Chondrocyte (in vitro differentiated cells): ENCODE measurements around the gene SGF29. TPM values are rescaled to one million over a fixed set of nuclear protein-coding genes. Genes with fewer than 3 reads are reported as not detected.

ENCODE experiments used
- DNase-seq: peaks from one replicate; pipeline ENCODE4 v3.0.0; 2021; ENCODE audit warnings: mixed read lengths, low spot score
- H3K27ac Mint-ChIP-seq: one replicate; pipeline ENCODE4 v1.8.0; 2021; ENCODE audit warnings: mild to moderate bottlenecking, moderate library complexity, mixed read lengths; ENCODE audit not compliant: unreplicated experiment
- H3K27me3 Mint-ChIP-seq: 2 replicates; pipeline ENCODE4 v1.8.0; 2021; ENCODE audit warnings: low read depth, mixed read lengths
- H3K36me3 Mint-ChIP-seq: 2 replicates; pipeline ENCODE4 v1.8.0; 2021; ENCODE audit warnings: low read depth, mixed read lengths
- H3K4me1 Mint-ChIP-seq: 2 replicates; pipeline ENCODE4 v1.8.0; 2021; ENCODE audit warnings: low read depth, mild to moderate bottlenecking, mixed read lengths
- H3K4me3 Mint-ChIP-seq: one replicate; pipeline ENCODE4 v1.8.0; 2021; ENCODE audit warnings: mild to moderate bottlenecking, moderate library complexity, mixed read lengths; ENCODE audit not compliant: unreplicated experiment
- H3K9me3 Mint-ChIP-seq: 2 replicates; pipeline ENCODE4 v1.8.0; 2021; ENCODE audit warnings: low read depth, mixed read lengths
- total RNA-seq: library from RNA; stranded (reverse); gene quantifications from 3 replicates; pipeline ENCODE4 v1.2.1, GENCODE V29; 2021
- TF ChIP-seq, protein P1 (sequence below): fragments of 200-600 bp; sonication (generic); IDR thresholded peaks from 2 replicates; pipeline ENCODE4 v1.5.0; 2021; ENCODE audit warnings: antibody characterized with exemption, mild to moderate bottlenecking, moderate library complexity

The SGF29 gene
- total RNA-seq, 1 donor from 2014 or later: 17.1 TPM

DNA sequence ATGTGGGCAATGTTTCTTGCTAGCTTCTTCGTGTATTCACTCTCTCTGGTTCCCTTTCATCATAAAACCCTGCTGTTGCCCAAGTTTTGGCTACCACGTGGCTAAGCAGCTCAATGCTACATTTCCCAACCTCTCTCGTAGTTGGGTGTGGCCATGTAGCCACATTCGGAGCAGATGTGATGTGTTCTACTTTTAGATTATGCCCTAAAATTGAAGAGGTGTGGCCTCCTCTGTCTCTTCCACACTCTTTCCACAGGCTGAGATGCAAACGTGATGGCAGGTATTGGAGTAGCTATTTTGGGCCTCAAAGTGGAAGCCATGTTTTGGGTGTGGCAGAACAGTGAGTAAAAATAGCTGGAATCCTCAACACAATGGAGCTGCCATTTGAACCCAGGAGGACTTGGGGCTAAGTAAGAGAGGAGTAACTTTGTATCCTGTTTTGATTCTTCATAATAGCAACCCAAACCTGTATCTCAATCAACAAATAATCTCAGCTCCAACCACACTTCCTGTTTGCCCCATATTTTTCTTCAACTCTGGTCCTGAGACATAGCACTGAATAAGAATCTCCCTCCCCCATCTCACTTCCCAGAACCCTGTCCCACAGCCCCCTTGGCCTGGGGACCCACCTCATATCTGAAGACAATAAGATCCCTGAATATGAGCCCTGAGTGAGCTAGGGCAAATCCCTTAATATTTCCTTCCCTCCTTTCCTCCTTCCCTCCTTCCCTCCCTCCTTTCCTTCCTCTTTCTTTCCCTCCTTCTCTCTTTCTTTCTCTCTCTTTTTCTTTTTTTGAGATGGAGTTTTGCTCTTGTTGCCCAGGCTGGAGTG lies 19.0 kb upstream of the SGF29 start:
- peaks cover 28% of the 10 kb centered on the region for H3K36me3 Mint-ChIP-seq
- no peaks in the 10 kb centered on the region for H3K27me3 Mint-ChIP-seq
- peaks cover 57% of the 10 kb centered on the region for H3K4me1 Mint-ChIP-seq
- peak overlapping the region; percentile 28 for H3K4me3 Mint-ChIP-seq
- H3K27ac Mint-ChIP-seq: peak overlapping the region; percentile 69
- TF ChIP-seq, protein P1, sequence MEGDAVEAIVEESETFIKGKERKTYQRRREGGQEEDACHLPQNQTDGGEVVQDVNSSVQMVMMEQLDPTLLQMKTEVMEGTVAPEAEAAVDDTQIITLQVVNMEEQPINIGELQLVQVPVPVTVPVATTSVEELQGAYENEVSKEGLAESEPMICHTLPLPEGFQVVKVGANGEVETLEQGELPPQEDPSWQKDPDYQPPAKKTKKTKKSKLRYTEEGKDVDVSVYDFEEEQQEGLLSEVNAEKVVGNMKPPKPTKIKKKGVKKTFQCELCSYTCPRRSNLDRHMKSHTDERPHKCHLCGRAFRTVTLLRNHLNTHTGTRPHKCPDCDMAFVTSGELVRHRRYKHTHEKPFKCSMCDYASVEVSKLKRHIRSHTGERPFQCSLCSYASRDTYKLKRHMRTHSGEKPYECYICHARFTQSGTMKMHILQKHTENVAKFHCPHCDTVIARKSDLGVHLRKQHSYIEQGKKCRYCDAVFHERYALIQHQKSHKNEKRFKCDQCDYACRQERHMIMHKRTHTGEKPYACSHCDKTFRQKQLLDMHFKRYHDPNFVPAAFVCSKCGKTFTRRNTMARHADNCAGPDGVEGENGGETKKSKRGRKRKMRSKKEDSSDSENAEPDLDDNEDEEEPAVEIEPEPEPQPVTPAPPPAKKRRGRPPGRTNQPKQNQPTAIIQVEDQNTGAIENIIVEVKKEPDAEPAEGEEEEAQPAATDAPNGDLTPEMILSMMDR: no peak
- H3K9me3 Mint-ChIP-seq: no peaks in the 10 kb centered on the region
- no peak for DNase-seq

DNA sequence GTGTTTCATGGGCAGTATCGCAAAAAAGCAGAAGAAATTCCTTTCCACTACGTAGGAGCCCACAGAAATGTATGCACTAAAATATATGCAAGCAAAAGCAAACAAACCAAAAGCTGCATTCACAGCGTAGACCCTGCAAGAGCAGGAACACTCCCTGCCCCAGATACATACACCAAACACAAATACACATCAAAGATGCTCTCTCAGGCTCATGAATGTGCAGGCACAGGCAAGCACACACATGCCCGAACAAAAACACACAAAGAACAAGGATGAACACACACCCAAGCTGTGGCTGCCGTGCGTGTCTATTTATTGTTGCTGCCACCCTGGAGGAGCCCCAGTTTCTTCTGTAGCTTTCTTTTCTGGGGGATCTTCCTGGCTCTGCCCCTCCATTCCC lies 16.6 kb upstream of the SGF29 start:
- H3K27me3 Mint-ChIP-seq: no peaks in the 10 kb centered on the region

DNA sequence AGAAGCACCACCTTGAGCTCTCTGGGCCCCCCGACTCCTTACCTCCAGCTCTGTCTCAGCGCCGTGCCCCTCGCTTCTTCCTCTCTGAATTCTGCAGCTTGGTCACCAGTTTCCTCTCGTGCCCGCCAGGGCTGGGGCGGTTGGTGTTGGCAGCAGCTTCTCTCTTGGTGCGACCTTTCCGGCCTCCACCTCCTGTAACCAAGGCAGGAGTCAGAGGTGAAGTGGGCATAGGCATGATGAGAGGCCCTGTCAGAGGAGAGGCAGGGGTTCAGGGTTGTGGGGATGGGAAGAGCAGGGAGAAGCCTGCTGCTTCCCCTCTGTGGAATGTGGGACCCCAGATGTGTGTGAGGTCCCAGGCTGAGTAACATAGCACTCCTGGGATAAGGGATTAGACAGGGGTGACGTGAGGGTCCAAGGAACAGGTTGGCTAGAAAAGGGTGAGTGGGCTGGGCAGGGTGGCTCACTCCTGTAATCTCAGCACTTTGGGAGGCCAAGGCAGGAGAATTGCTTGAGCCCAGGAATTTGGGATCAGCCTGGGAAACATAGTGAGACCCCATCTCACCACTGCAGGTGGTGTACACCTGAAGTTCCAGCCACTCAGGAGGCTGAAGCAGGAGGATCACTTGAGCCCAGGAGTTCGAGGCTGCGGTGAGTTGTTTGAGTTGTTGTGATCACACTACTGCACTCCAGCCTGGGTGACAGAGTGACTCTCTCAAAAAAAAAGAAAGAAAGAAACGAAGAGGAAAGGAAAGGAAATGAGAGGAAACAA lies 15.6 kb upstream of the SGF29 start:
- peak overlapping the region; percentile 95 for H3K4me3 Mint-ChIP-seq
- H3K36me3 Mint-ChIP-seq: peaks cover 28% of the 10 kb centered on the region
- peak overlapping the region; percentile 99 for H3K27ac Mint-ChIP-seq
- no peaks in the 10 kb centered on the region for H3K27me3 Mint-ChIP-seq
- TF ChIP-seq, protein P1: no peak
- peaks cover 51% of the 10 kb centered on the region for H3K4me1 Mint-ChIP-seq
- no peaks in the 10 kb centered on the region for H3K9me3 Mint-ChIP-seq
- DNase-seq: no peak

More for the DNA sequence above, 16.6 kb upstream of the SGF29 start:
- H3K27ac Mint-ChIP-seq: peak overlapping the region; percentile 99
- no peak for DNase-seq
- H3K36me3 Mint-ChIP-seq: peaks cover 28% of the 10 kb centered on the region
- TF ChIP-seq, protein P1: no peak
- H3K4me1 Mint-ChIP-seq: peaks cover 59% of the 10 kb centered on the region
- H3K4me3 Mint-ChIP-seq: peak overlapping the region; percentile 95
- H3K9me3 Mint-ChIP-seq: no peaks in the 10 kb centered on the region

DNA sequence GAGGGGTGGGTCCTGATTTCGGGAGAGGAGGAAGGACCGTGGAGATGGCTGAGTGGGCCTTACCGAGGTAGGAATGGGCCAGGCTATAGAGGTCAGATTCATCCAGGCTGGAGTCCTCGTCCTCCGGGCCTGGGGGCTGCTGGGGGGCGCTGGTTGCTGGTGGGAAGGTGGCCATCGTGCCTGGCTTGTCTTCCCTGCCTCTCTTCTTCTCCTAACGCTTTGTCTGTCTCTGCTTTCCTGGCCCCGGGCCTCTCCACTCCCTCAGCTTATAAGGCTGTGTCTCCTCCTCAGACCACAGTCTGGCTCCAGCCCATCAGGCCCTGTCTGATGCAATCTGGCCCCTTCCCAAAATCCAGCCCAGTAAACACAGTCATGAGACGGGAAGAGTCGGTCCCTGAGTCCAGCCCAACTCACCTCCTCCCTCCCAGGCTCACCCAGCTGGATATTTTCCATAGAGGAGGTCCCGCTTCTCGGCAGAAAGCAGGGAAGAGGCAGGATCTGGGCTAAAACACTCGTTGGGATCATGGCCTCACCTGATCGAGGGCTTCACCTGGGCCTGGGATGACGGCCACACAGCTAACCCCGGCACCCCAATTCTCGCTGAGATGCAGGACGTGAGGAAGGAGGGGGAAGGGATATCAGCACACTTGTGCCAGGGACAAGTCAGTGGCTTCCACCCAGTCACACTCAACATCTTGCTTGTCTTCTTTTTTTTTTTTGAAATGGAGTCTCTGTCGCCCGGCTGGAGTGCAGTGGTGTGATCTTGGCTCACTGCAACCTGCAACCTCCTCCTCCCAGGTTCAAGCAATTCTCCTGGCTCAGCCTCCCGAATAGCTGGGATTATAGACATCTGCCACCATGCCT lies 14.8 kb upstream of the SGF29 start, which contains the start of gene NUPR1:
Gene NUPR1 (minus strand): TSS at position 242 of the 864 bp plus-strand sequence. CDS start 67 bp downstream, at position 175.
- Mint-ChIP-seq H3K9me3 (no peaks in the 10 kb centered on the region), H3K27ac (peak within 1 kb of the TSS; percentile 99), H3K36me3 (peaks cover 28% of the 10 kb centered on the region), H3K4me3 (peak within 1 kb of the TSS; percentile 95), H3K27me3 (no peaks in the 10 kb centered on the region), H3K4me1 (peaks cover 51% of the 10 kb centered on the region)
- TF ChIP-seq, protein P1: no peak
- DNase-seq: peak; percentile 92
